ENCODE results near the gene DMRTC2.

DNA sequence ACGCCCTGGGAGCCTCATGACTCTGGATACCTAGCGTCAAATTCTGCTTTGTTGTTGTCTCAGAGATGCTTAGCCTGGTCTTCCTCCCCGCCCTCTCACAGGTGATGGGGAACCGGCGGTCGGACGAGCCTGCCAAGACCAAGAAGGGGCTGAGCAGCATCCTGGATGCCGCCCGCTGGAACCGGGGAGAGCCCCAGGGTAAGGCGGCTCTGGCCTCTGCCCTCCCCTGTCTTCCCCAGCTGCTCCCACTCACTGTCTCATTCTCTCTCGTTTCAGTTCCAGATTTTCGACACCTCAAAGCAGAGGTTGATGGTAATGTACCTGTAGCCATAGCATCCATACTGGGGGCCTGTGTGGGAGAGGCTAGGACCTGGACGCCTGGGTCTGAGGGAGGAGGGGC lies 49.5 kb downstream of the DMRTC2 start:
- TF ChIP-seq TAF1 (IDR thresholded peaks at IDR 0.05; ENCODE audit: borderline replicate concordance, low read depth, low read length) (no peak), POLR2A (IDR thresholded peaks at IDR 0.05; ENCODE audit: low read depth, low read length) (no peak)
